HFFc6 (cell line): ENCODE data around the gene LAMTOR3. TPM values are rescaled to one million over a fixed set of nuclear protein-coding genes. Genes with fewer than 3 reads are reported as not detected.

Source experiments
- DNase-seq: peaks from one replicate; pipeline ENCODE4 v3.0.0-alpha.2; 2018
- H3K27ac Mint-ChIP-seq: 2 replicates; pipeline ENCODE4 v1.8.0; 2020; ENCODE audit warnings: mild to moderate bottlenecking, mixed read lengths
- H3K27me3 Mint-ChIP-seq: 2 replicates; pipeline ENCODE4 v1.8.0; 2021; ENCODE audit warnings: mild to moderate bottlenecking, moderate library complexity, mixed read lengths; ENCODE audit not compliant: insufficient read depth
- H3K36me3 Mint-ChIP-seq: 2 replicates; pipeline ENCODE4 v1.8.0; 2021; ENCODE audit warnings: low read depth, mixed read lengths
- H3K4me1 Mint-ChIP-seq: 2 replicates; pipeline ENCODE4 v1.8.0; 2020; ENCODE audit warnings: low read depth, mixed read lengths
- H3K4me3 Mint-ChIP-seq: 2 replicates; pipeline ENCODE4 v1.8.0; 2020; ENCODE audit warnings: mild to moderate bottlenecking, moderate library complexity, mixed read lengths
- H3K9me3 Mint-ChIP-seq: 2 replicates; pipeline ENCODE4 v1.8.0; 2020; ENCODE audit warnings: mild to moderate bottlenecking, mixed read lengths
- CTCF ChIP-seq: fragments of 200-600 bp; sonication (generic); IDR thresholded peaks from 2 replicates; pipeline ENCODE4 v1.5.0; 2021; ENCODE audit warnings: antibody characterized with exemption, mild to moderate bottlenecking
- total RNA-seq, 6 experiments: library from RNA; stranded (reverse); fragmentation: NEBNext Ultra II Directional; extraction: Animal tissue kit (Norgen Biotek cat#: 25700); gene quantifications; 2 replicates in 1 of 6; 3 replicates in 5 of 6; pipeline ENCODE4 v1.2.3, GENCODE V29; 2021

LAMTOR3 gene
- total RNA-seq, 6 experiments from 2014 or later, result 23.7 to 34.6 (median 26.8) TPM

- H3K36me3 Mint-ChIP-seq, result no peaks in the 10 kb centered on the region
- H3K4me3 Mint-ChIP-seq, result no peak overlapping the region
- no peak for DNase-seq
- no peak for TF ChIP-seq CTCF
- H3K9me3 Mint-ChIP-seq, result no peaks in the 10 kb centered on the region
- peaks cover 15% of the 10 kb centered on the region for H3K27me3 Mint-ChIP-seq
- peaks cover 18% of the 10 kb centered on the region for H3K4me1 Mint-ChIP-seq
- H3K27ac Mint-ChIP-seq, result no peak overlapping the region
These were observed 42.0 kb downstream of the LAMTOR3 start for GRCh38 chr4:99852199-99852749.

- peaks cover 14% of the 10 kb centered on the region for H3K27me3 Mint-ChIP-seq
- peaks cover 9% of the 10 kb centered on the region for H3K4me1 Mint-ChIP-seq
- H3K9me3 Mint-ChIP-seq, result no peaks in the 10 kb centered on the region
- H3K4me3 Mint-ChIP-seq, result no peak overlapping the region
- H3K36me3 Mint-ChIP-seq, result no peaks in the 10 kb centered on the region
- no peak overlapping the region for H3K27ac Mint-ChIP-seq
- DNase-seq, result no peak
- no peak for TF ChIP-seq CTCF
These were observed 45.6 kb downstream of the LAMTOR3 start for GRCh38 chr4:99848591-99849001.

- no peak for DNase-seq
- H3K4me1 Mint-ChIP-seq, result no peaks in the 10 kb centered on the region
- peaks cover 11% of the 10 kb centered on the region for H3K27me3 Mint-ChIP-seq
- H3K9me3 Mint-ChIP-seq, result no peaks in the 10 kb centered on the region
- no peaks in the 10 kb centered on the region for H3K36me3 Mint-ChIP-seq
- H3K27ac Mint-ChIP-seq, result no peak overlapping the region
- no peak for TF ChIP-seq CTCF
- H3K4me3 Mint-ChIP-seq, result no peak overlapping the region
These were observed 46.8 kb downstream of the LAMTOR3 start for GRCh38 chr4:99847362-99847976.

GRCh38 chr4:99846891-99847290 lies 47.3 kb downstream of the LAMTOR3 start:
- H3K4me3 Mint-ChIP-seq, result no peak overlapping the region
- H3K9me3 Mint-ChIP-seq, result no peaks in the 10 kb centered on the region
- H3K27ac Mint-ChIP-seq, result no peak overlapping the region
- no peaks in the 10 kb centered on the region for H3K4me1 Mint-ChIP-seq
- TF ChIP-seq CTCF, result no peak
- no peak for DNase-seq
- no peaks in the 10 kb centered on the region for H3K36me3 Mint-ChIP-seq
- H3K27me3 Mint-ChIP-seq, result peaks cover 11% of the 10 kb centered on the region

- Mint-ChIP-seq H3K4me3 (no peak overlapping the region), H3K9me3 (no peaks in the 10 kb centered on the region), H3K36me3 (no peaks in the 10 kb centered on the region), H3K27me3 (peaks cover 11% of the 10 kb centered on the region), H3K27ac (no peak overlapping the region), H3K4me1 (no peaks in the 10 kb centered on the region)
- no peak for TF ChIP-seq CTCF
- DNase-seq, result no peak
These were observed 48.3 kb downstream of the LAMTOR3 start for GRCh38 chr4:99845708-99846469.
